NCI-H82 treated with DMSO at 0.1 percent for 48 hours (cell line): ENCODE results near the gene ASTL.

ENCODE experiments used
- DNase-seq: peaks from one replicate; lab custom pipeline; 2025; ENCODE audit not compliant: unreplicated experiment; lab: John Stamatoyannopoulos, UW

ASTL gene

GRCh38 chr2:96083989-96084857 is 54.1 kb downstream of the ASTL start:
- no peak for DNase-seq

DNA sequence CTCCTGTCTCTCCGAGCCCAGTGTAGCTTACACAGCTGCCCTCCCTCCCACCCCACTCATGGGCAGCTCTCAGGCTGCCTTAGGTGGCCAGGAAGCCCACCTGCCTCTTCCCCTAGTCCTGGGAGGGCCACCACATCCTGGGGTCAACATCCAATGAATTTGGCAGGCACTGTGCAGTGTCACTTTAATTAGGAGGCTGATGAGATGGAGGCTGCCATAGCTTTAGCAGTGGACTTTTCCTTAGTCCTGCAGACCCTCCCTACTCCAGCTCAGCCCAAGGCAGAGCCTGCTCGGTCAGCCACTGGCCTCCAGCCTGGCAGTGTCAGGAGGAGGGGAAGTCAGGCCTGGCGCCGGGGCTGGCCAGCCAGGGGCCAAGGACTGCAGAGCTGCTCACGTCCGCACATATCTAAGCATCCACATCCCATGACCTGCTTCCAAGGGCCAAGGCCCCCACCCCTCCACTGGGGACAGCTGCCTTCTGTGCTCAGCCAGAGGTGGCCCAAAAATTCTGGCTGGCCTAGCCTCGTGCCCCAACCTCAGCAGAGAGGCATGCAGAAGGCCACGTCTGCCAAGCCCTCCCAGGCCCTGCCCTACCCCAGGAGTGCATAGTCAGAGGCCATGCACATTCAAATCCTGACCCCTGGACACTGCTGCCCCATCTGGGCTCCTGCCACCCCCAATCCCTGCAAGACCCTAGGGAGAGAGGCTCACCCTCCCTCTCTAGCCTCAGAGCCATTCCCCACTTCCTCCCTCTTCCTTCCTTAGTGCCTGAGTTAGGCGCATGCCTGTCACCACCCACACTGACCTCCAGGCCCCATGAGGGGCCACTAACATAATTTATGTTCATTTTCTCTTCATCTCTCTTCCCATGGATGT is 55.0 kb downstream of the ASTL start:
- DNase-seq = no peak

GRCh38 chr2:96082211-96083063 is 55.9 kb downstream of the ASTL start:
- DNase-seq = no peak

DNA sequence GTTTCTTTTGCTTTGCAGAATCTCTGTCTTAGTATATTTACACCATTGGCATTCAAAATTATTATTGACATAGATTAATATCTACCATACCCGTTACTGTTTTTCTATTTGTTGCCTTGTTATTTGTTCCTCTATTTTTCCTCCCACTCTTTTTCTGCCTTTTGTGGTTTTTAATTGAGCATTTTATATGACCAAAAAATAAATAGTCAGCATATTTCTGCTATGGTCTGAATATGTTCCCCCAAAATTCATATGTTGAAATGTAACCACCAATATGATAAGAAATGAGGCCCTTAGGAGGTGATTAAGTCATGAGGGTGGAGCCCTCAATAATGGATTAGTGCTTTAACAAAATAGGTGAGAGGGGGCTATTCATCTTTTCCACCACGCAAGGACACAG is 57.3 kb downstream of the ASTL start:
- DNase-seq = no peak

DNA sequence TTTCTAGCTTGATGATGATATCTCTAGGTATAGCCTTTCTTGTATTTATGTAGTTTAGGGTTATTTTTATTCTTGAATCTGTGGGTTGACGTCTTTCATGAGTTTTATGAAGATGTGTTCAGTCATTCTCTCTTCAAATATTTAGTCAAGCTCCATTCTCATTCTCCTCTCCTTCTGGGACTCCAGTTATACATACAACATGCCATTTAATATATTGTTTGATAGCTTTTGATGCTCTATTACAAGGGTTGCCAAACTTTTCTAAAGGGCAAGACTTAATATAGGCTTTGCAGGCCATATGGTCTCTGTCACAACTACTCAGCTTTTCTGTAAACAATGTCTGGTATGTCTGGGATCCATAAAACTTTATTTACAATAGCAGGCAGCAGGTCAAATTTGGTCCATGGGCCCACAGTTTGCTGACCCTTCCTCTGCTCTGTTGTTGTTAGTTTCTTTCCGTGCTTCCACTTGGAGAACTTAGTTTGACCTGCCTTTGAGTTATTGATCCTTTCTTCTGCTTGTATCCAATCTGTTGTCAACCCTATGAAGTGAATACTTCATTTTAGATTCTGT is 63.0 kb downstream of the ASTL start:
- no peak for DNase-seq

DNA sequence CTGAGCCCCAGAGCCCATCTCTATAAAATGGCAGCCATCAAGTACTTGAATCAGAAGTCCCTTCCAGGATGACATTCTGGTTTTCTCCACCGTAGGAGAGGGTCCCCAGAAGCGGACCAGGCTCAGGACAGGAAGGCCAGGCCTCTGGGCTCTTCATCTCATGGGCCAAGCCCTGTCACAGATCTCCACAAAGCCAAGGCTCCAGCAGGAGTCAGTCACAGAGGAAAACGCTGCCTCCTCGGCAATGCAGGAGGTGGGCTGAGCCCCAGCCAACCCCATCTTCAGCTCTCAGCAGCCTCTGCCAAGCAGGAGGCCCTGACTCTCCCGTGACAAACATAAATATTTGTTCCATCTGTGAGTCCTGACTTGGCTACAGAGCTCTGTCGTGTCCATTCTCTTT is 64.1 kb downstream of the ASTL start:
- no peak for DNase-seq

- DNase-seq = no peak
Observed at GRCh38 chr2:96073170-96073775, 65.0 kb downstream of the ASTL start.
